B cell (primary cell): ENCODE results near the gene B3GALNT1. TPM values are rescaled to one million over a fixed set of nuclear protein-coding genes. Genes with fewer than 3 reads are reported as not detected.

ENCODE experiments used
- ATAC-seq: fragments of 200-7000 bp; cut with Tn5 transposase; one replicate; pipeline ENCODE4 v1.10.0; 2021; ENCODE audit warnings: low read depth, mild to moderate bottlenecking, moderate number of reproducible peaks, moderate library complexity
- CTCF ChIA-PET: fragments of 350-600 bp; sonication (Branson Sonifier 250); formaldehyde crosslinking; loops from one replicate; lab custom pipeline; 2021; ENCODE audit warnings: antibody characterized with exemption, inconsistent platforms; lab: Charles Lee
- POLR2A ChIA-PET: fragments of 350-600 bp; sonication (Branson Sonifier 250); formaldehyde crosslinking; loops from one replicate; lab custom pipeline; 2021; ENCODE audit warnings: antibody characterized with exemption; lab: Charles Lee
- DNase-seq: peaks from one replicate; pipeline ENCODE4 v3.0.0; 2013
- H2AFZ ChIP-seq: 2 replicates; pipeline ENCODE4 v1.6.1; 2012; ENCODE audit warnings: mild to moderate bottlenecking, low read depth, low read length; ENCODE audit not compliant: insufficient read depth, poor library complexity, severe bottlenecking
- H3K27ac ChIP-seq, 2 donors: 1 replicate in 1 of 2; 2 replicates in 1 of 2; pipeline ENCODE4 v1.5.1; 2012 to 2013; ENCODE audit warnings: low read length in 2 of 2, mild to moderate bottlenecking in 2 of 2, moderate library complexity in 1 of 2
- H3K27me3 ChIP-seq, 4 experiments: fragments of 200-600 bp in 1 of 4; sonication (generic) in 1 of 4; replicated peaks in 1 of 4; 1 replicate in 2 of 4; 2 replicates in 2 of 4; pipeline versions ENCODE4 v1.6.1 to v1.7.0; 2013 to 2016; ENCODE audit warnings: low read length in 3 of 4, mild to moderate bottlenecking in 2 of 4, mixed read lengths in 1 of 4, moderate library complexity in 1 of 4; ENCODE audit not compliant: insufficient read depth in 4 of 4, control insufficient read depth in 3 of 4; ENCODE audit errors: control extremely low read depth in 1 of 4
- H3K36me3 ChIP-seq, 2 experiments: replicated peaks in 1 of 2; 1 replicate in 1 of 2; 2 replicates in 1 of 2; pipeline versions ENCODE4 v1.6.1 to v1.7.1; 2013; ENCODE audit warnings: low read length in 1 of 2; ENCODE audit not compliant: insufficient read depth in 2 of 2, control insufficient read depth in 1 of 2; ENCODE audit errors: control extremely low read depth in 1 of 2, extremely low read depth in 1 of 2
- H3K4me1 ChIP-seq, 2 donors: fragments of 200-600 bp in 1 of 2; sonication (generic) in 1 of 2; 1 replicate in 1 of 2; 2 replicates in 1 of 2; pipeline versions ENCODE4 v1.5.1 to v1.6.1; 2013 to 2017; ENCODE audit warnings: low read length in 2 of 2; ENCODE audit not compliant: control insufficient read depth in 2 of 2, insufficient read depth in 2 of 2
- H3K4me2 ChIP-seq: replicated peaks from 2 replicates; pipeline ENCODE3; 2012; ENCODE audit warnings: mild to moderate bottlenecking, low read depth, low read length; ENCODE audit not compliant: poor library complexity, severe bottlenecking
- H3K4me3 ChIP-seq, 5 experiments: fragments of 200-600 bp in 1 of 5; sonication (generic) in 1 of 5; 1 replicate in 3 of 5; 2 replicates in 2 of 5; pipeline versions ENCODE4 v1.5.1 to v1.7.0; 2011 to 2016; ENCODE audit warnings: low read length in 4 of 5, mild to moderate bottlenecking in 4 of 5, low read depth in 2 of 5, control low read depth in 1 of 5, moderate library complexity in 1 of 5; ENCODE audit not compliant: insufficient read depth in 1 of 5; ENCODE audit errors: control extremely low read depth in 1 of 5, extremely low read depth in 1 of 5
- H3K79me2 ChIP-seq: fragments of 200-600 bp; sonication (generic); one replicate; pipeline ENCODE4 v1.6.0; 2016; ENCODE audit warnings: low read length; ENCODE audit not compliant: control insufficient read depth, insufficient read depth
- H3K9ac ChIP-seq: fragments of 200-600 bp; sonication (generic); 2 replicates; pipeline ENCODE4 v1.6.1; 2017; ENCODE audit warnings: mild to moderate bottlenecking, low read length, moderate library complexity
- H3K9me3 ChIP-seq, 3 donors: one replicate each; pipeline versions ENCODE4 v1.6.1 to v1.7.1; 2013; ENCODE audit warnings: low read length in 2 of 3; ENCODE audit not compliant: control insufficient read depth in 2 of 3, insufficient read depth in 1 of 3; ENCODE audit errors: control extremely low read depth in 1 of 3
- H4K20me1 ChIP-seq: 2 replicates; pipeline ENCODE4 v1.6.0; 2012; ENCODE audit warnings: mild to moderate bottlenecking, low read length; ENCODE audit not compliant: insufficient read depth, control insufficient read depth, poor library complexity, severe bottlenecking
- H3K27ac Mint-ChIP-seq: one replicate; pipeline ENCODE4 v1.8.0; 2021; ENCODE audit warnings: mixed read lengths
- H3K27me3 Mint-ChIP-seq: one replicate; pipeline ENCODE4 v1.8.0; 2021; ENCODE audit warnings: mixed read lengths
- H3K4me1 Mint-ChIP-seq: one replicate; pipeline ENCODE4 v1.8.0; 2021; ENCODE audit warnings: mixed read lengths
- H3K4me3 Mint-ChIP-seq: one replicate; pipeline ENCODE4 v1.8.0; 2021; ENCODE audit warnings: mixed read lengths
- H3K9me3 Mint-ChIP-seq: one replicate; pipeline ENCODE4 v1.8.0; 2022; ENCODE audit warnings: mixed read lengths; ENCODE audit not compliant: insufficient read depth
- EZH2 ChIP-seq: IDR thresholded peaks from 2 replicates; pipeline ENCODE4 v1.6.1; 2012; ENCODE audit warnings: borderline replicate concordance, low read depth, mild to moderate bottlenecking, moderate library complexity, low read length; ENCODE audit not compliant: insufficient read depth, poor library complexity, severe bottlenecking
- WGBS: methylation state at CpG from one replicate; pipeline ENCODE4 v1.1.5; 2013; ENCODE audit warnings: missing lambda C conversion rate; ENCODE audit not compliant: insufficient coverage; 5-methylcytosine and 5-hydroxymethylcytosine counted together
- intact Hi-C: fragments of 100-400 bp; cut with micrococcal nuclease; formaldehyde crosslinking; loops from one replicate; pipeline ENCODE4 v1.10.0; 2022
- polyA plus RNA-seq: library from polyadenylated mRNA; depleted of rRNA; stranded (reverse); fragments of >200 nt; gene quantifications from 2 replicates; pipeline ENCODE4 v1.2.3, GENCODE V29; 2012
- total RNA-seq, 2 donors: library from RNA; stranded (reverse); fragments of 120-200 nt in 1 of 2; gene quantifications; 1 replicate in 1 of 2; 2 replicates in 1 of 2; pipeline versions ENCODE4 v1.2.3 to v1.2.4, GENCODE V29; 2013 to 2022
- TF ChIP-seq, protein P1 (sequence below): fragments of 200-600 bp; IDR thresholded peaks from one replicate; pipeline ENCODE4 v1.8.0; 2022; ENCODE audit warnings: antibody characterized with exemption, mild to moderate bottlenecking

The B3GALNT1 gene
- total and polyA plus RNA-seq, 2 donors (not counting 1 experiment from before 2014, with no cell fraction given): 0.28 to 6.4 TPM

DNA sequence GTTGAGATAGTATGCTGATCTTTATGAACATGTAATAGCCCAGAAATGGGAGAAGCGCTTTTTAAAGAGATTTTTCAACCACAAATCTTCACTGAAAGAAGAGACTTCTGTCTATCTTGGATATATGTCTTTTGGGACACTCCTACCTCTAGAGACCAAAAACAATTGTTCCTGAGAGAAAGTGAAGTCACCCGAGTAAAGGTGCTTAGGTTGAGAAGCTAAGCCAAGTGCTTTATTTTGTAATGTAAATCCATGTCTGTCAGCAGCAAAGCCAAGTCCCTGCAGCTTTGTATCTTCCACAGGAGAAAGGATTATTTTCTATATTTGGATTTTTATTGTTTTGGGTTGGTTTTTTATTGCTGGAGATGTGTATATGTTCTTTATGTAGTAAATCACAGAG is 32.1 kb upstream of the B3GALNT1 start:
- Histone ChIP-seq H3K9me3 (peaks cover 0 to 4% (median 0%) of the 10 kb centered on the region in 3 donors), H3K27ac (no peak overlapping the region), H3K4me3 (no peak overlapping the region), H2AFZ (no peak overlapping the region), H3K27me3 (no peaks in the 10 kb centered on the region), H3K9ac (no peak overlapping the region), H3K4me2 (no peak overlapping the region), H4K20me1 (no peaks in the 10 kb centered on the region), H3K36me3 (no peaks in the 10 kb centered on the region), H3K4me1 (no peaks in the 10 kb centered on the region), H3K79me2 (no peaks in the 10 kb centered on the region)
- no peaks in the 10 kb centered on the region for H3K27me3 Mint-ChIP-seq
- no peaks in the 10 kb centered on the region for H3K4me1 Mint-ChIP-seq
- ChIA-PET POLR2A (no interaction called here), CTCF (interaction anchor here (1.0 kb wide), 1 partner anchor 181 kb away, joined by 3 read pairs; no protein-coding TSS in a partner anchor)
- TF ChIP-seq, protein P1, sequence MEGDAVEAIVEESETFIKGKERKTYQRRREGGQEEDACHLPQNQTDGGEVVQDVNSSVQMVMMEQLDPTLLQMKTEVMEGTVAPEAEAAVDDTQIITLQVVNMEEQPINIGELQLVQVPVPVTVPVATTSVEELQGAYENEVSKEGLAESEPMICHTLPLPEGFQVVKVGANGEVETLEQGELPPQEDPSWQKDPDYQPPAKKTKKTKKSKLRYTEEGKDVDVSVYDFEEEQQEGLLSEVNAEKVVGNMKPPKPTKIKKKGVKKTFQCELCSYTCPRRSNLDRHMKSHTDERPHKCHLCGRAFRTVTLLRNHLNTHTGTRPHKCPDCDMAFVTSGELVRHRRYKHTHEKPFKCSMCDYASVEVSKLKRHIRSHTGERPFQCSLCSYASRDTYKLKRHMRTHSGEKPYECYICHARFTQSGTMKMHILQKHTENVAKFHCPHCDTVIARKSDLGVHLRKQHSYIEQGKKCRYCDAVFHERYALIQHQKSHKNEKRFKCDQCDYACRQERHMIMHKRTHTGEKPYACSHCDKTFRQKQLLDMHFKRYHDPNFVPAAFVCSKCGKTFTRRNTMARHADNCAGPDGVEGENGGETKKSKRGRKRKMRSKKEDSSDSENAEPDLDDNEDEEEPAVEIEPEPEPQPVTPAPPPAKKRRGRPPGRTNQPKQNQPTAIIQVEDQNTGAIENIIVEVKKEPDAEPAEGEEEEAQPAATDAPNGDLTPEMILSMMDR: no peak
- TF ChIP-seq EZH2: no peak
- ATAC-seq: no peak
- H3K4me3 Mint-ChIP-seq: no peak overlapping the region
- no peaks in the 10 kb centered on the region for H3K9me3 Mint-ChIP-seq
- no peak overlapping the region for H3K27ac Mint-ChIP-seq
- intact Hi-C loops: no loop called here
- 80% methylated on average over 1 of the region's 2 CpGs for WGBS
- no peak for DNase-seq

DNA sequence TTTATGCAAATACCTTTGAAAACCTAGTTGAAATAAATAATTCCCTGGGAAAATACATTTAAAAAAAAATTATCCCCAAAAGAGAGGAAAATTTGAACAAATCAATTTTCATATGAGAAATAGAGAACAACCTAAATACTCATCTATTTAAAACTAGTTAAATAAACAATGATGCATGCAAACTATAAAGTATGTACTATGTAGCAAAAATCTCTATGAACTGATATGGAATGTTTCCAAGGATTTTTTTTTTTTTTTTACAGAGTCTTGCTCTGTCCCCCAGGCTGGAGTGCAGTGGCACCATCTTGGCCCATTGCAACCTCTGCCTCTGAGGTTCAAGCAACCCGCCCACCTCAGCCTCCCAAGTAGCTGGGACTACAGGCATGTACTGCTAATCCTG is 27.2 kb upstream of the B3GALNT1 start:
- Mint-ChIP-seq H3K4me3 (no peak overlapping the region), H3K27me3 (no peaks in the 10 kb centered on the region), H3K4me1 (no peaks in the 10 kb centered on the region), H3K9me3 (no peaks in the 10 kb centered on the region), H3K27ac (no peak overlapping the region)
- Histone ChIP-seq H3K4me1 (no peaks in the 10 kb centered on the region), H3K27me3 (no peaks in the 10 kb centered on the region), H4K20me1 (no peaks in the 10 kb centered on the region), H3K4me2 (no peak overlapping the region), H2AFZ (no peak overlapping the region), H3K9ac (no peak overlapping the region), H3K9me3 (no peaks in the 10 kb centered on the region), H3K27ac (no peak overlapping the region), H3K79me2 (no peaks in the 10 kb centered on the region), H3K36me3 (no peaks in the 10 kb centered on the region), H3K4me3 (no peak overlapping the region)
- TF ChIP-seq, protein P1: no peak
- TF ChIP-seq EZH2: no peak
- intact Hi-C loops: no loop called here
- DNase-seq (no peak), ATAC-seq (no peak)
- CTCF ChIA-PET: no interaction called here
- POLR2A ChIA-PET: no interaction called here
- WGBS: no CpG with 5 or more reads among the region's 1 CpG
